Neural progenitor cell (in vitro differentiated cells): ENCODE measurements around the gene CD244.

Experiments
- CTCF ChIP-seq: fragments of 200-600 bp; sonication (generic); IDR thresholded peaks from 2 replicates; pipeline ENCODE4 v1.5.1; 2017; ENCODE audit warnings: antibody characterized with exemption, mild to moderate bottlenecking
- EZH2 ChIP-seq: fragments of 200-600 bp; sonication (generic); IDR thresholded peaks from 2 replicates; pipeline ENCODE4 v1.6.1; 2017; ENCODE audit warnings: antibody characterized with exemption, mild to moderate bottlenecking, moderate library complexity
- EZH2phosphoT487 ChIP-seq: fragments of 200-600 bp; sonication (generic); IDR thresholded peaks from 2 replicates; pipeline ENCODE4 v1.6.1; 2017; ENCODE audit warnings: antibody characterized with exemption

- TF ChIP-seq CTCF (no peak), EZH2phosphoT487 (no peak), EZH2 (no peak)
These were observed 7.3 kb downstream of the CD244 start for GRCh38 chr1:160855181-160855981.
